SK-N-MC (cell line): Measurements from ENCODE around the gene THEMIS2.

ENCODE experiments used
- EZH2 ChIP-seq: fragments of 200-600 bp; sonication (generic); IDR thresholded peaks from one replicate; pipeline ENCODE4 v1.6.1; 2017; ENCODE audit warnings: antibody characterized with exemption
- FOXP2 ChIP-seq: optimal IDR thresholded peaks from 2 replicates; pipeline ENCODE3; 2011; ENCODE audit warnings: mild to moderate bottlenecking, moderate library complexity; ENCODE audit not compliant: insufficient read depth; ENCODE audit errors: extremely low read length, control extremely low read depth
- POLR2AphosphoS5 ChIP-seq: IDR thresholded peaks from 2 replicates; pipeline ENCODE4 v1.6.1; 2012; ENCODE audit warnings: mild to moderate bottlenecking, low read depth, low read length, borderline replicate concordance

DNA sequence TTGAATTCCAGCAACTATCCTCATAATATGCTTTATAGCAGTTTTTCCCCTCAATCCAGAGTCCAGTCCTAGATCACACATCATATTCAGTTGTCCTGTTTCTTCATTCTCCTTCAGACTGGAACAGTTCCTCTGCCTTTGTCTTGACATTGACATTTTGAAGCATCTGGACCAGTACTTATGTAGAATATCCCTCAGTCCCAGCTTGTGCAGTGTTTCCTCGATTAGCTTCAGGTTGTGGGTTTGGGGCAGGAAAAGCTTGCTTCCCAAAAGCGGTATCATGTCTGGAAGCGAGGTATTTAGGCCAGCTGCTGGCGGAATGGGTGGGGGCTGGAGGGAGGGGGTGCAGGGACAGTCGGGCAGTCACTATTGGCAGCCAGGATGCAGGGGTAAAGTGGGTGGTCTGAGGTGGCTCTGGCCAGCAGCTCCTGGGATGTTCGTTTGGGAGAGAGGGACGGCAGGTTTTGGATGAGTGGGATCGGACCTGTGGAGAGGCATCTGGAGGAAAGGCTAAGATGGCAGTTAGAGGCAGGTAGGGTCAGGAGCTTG, 6.5 kb downstream of the THEMIS2 start:
- TF ChIP-seq EZH2 (no peak), POLR2AphosphoS5 (no peak), FOXP2 (no peak)
